ENCODE data around the gene TCEA2.

GRCh38 chr20:64023361-64024140, 39.4 kb upstream of the TCEA2 start:
- TF ChIP-seq EZH2phosphoT487 (IDR thresholded peaks at IDR 0.05; ENCODE audit: borderline replicate concordance) (no peak), CTCF (conservative IDR thresholded peaks at IDR 0.05; ENCODE audit: low read length) (no peak)
